Stimulated activated CD8-positive, alpha-beta memory T cell treated with anti-CD3 and anti-CD28 coated beads, Interleukin-7, amount 100 ng/mL, for 24 hours (primary cell): ENCODE data around the gene STK24.

Experiments used
- DNase-seq: peaks from one replicate; pipeline ENCODE4 v3.0.0-alpha.2; 2020; ENCODE audit warnings: low read depth

Gene STK24

DNA sequence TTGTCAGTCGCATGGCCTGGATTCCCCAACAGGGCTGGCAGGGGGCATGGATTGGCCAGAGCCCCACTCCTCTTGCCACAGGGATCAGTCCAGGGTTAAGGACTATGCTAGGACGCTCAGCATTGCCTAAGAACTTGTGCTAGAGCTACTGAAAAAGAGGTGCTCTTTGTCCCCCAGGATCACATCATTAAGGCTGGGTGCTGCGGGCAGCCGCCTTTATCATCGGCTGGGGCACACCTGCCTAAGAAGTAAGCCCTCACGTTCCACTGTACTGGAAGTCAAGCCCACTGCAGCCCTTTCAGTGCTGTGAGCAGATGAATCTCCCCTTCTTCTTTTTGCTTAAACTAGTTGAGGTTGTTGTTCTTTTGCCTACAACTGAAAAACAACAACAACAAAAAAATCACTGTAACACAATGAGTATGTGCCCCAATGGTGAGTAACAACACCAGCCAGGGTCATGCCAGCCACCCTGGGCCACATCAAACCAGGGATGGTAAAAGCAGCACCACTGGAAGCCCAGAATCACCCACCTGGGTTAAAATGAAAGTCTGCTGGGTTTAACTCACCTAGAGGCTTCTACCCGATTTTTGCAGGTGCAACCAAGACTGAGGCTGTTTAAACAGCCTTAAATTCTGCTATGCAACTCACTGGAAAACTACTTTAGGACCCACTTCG, 20.6 kb downstream of the STK24 start:
- no peak for DNase-seq

DNA sequence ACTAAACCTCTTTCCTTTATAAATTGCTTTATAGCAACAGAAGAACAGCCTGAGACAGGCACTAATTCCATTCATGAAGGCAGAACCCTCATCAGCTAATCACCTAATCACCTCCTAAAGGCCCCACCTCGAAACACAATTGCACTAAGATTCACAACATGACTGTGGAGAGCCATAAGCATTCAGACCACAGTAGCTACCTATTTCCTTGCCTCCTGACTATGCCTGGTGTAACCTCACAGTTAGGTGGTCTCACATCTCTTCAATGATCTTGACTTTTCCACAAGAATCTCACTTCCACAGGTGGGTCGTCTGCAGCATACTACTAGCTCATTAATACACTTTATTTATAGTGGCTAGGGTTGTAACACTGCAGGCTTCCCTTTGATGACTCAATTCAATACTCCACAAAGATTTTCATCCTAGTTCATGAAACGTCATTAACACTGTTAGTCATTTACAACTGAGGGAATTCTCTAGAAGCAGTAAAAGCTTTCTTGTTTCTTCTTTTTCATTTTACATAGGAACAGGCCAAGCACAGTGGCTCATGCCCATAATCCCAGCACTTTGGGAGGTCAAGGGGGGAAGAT, 27.1 kb downstream of the STK24 start:
- no peak for DNase-seq

GRCh38 chr13:98549006-98549727, 27.7 kb downstream of the STK24 start:
- DNase-seq: no peak

- DNase-seq: no peak
Measured at GRCh38 chr13:98548230-98548629, 28.7 kb downstream of the STK24 start.

DNA sequence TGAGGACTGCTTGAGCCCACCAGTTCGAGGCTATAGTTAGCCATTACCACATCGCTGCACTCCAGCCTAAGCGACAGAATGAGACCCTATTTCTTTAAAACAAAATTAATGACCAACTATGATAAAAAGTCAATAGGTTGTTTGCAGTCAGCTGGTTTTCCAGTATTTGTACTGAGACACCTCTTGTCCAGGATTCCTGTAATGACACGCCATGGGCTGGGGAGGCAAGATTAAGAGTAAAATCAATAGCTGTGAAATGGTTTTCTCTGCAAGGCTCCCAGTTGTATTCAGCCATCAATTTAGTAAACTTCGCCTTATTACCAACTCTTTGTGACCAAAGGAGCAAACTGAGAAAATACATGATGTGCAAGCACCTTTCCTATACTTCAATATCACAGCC, 29.5 kb downstream of the STK24 start:
- no peak for DNase-seq

DNA sequence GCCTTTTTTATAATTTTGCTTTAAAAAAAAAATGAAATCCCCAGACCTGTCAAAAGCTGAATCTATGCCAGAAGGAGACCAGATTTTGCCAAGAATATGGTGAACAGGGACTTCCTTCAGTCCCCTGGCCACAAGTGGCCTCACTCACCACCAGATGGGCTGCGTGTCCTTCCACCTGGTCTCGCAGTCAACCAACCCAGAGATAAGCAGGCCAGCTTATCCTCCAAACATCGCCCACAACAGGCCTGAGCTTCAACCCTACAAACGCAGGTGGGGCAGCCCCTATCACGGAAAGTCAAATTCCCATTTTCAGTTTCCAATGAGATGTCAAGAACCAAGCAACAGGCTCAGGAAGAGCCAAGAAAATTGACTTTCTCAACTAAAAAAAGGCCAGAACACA, 30.5 kb downstream of the STK24 start:
- DNase-seq: no peak

GRCh38 chr13:98544104-98544710, 32.7 kb downstream of the STK24 start:
- DNase-seq: no peak

GRCh38 chr13:98543378-98544103, 33.4 kb downstream of the STK24 start:
- DNase-seq: no peak

GRCh38 chr13:98542568-98543377, 34.1 kb downstream of the STK24 start:
- no peak for DNase-seq

- no peak for DNase-seq
Measured at GRCh38 chr13:98541701-98542203, 35.2 kb downstream of the STK24 start.

GRCh38 chr13:98541191-98541590, 35.7 kb downstream of the STK24 start:
- DNase-seq: no peak

GRCh38 chr13:98540476-98540875, 36.4 kb downstream of the STK24 start:
- DNase-seq: no peak

GRCh38 chr13:98539666-98540065, 37.2 kb downstream of the STK24 start:
- no peak for DNase-seq

DNA sequence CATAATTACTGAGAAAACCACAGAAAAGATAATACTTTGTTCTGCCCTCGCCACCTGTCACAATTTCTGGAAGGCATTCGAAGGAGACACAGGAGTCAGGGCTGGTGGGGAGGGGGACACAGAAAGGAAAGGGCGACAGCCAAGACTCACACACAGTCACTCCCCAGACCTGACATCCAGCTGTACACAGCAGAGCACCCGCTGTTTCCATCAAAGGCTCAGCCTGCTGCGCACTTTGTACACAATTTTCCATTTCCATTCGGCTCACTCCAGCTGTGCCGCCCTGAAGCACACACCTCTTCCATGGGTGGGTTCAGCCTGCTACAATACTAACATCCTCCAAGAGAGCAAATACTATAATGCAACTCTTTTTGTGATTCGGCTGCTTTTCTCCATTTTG, 38.0 kb downstream of the STK24 start:
- no peak for DNase-seq

- DNase-seq: no peak
Measured at GRCh38 chr13:98537740-98538139, 39.2 kb downstream of the STK24 start.

- DNase-seq: no peak
Measured at GRCh38 chr13:98537306-98537705, 39.6 kb downstream of the STK24 start.

- DNase-seq: no peak
Measured at GRCh38 chr13:98536729-98537128, 40.2 kb downstream of the STK24 start.

- no peak for DNase-seq
Measured at GRCh38 chr13:98535501-98536354, 41.2 kb downstream of the STK24 start.

- DNase-seq: no peak
Measured at GRCh38 chr13:98534821-98535220, 42.1 kb downstream of the STK24 start.

DNA sequence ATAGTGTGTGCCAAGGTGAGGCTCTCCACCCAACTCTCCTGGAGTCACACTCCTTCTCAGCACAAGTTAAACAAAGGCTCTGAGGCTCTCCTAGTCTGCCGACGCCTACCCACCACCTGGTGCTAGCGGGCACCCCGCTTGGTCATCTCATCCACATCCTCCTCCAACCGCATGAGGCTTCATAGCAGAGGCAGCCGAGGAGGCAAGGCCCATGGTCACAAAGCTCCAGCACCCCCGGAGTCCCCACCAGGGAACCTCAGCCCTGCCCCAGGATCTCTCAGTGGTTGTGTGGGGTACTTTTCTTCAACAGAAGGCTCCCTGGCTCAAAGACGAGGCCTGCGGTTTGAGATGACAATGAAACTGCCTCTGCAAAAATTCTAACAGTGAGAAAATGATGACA, 43.0 kb downstream of the STK24 start:
- DNase-seq: no peak
